Panc1 (cell line): Measurements from ENCODE around the gene SMCHD1.

Source experiments
- POLR2AphosphoS5 ChIP-seq: IDR thresholded peaks from 2 replicates; pipeline ENCODE4 v1.6.1; 2012; ENCODE audit warnings: mild to moderate bottlenecking, low read depth, low read length, moderate library complexity
- SIN3A ChIP-seq: IDR thresholded peaks from 2 replicates; pipeline ENCODE4 v1.6.1; 2012; ENCODE audit warnings: low read depth, mild to moderate bottlenecking, low read length, moderate library complexity, borderline replicate concordance; ENCODE audit not compliant: insufficient read depth
- TCF7L2 ChIP-seq: IDR thresholded peaks from 2 replicates; pipeline ENCODE4 v1.6.1; 2011; ENCODE audit warnings: mild to moderate bottlenecking, low read depth, low read length, inconsistent platforms
- TF ChIP-seq, protein P1 (sequence below), 2 experiments: IDR thresholded peaks; 2 replicates each; pipeline ENCODE4 v1.6.1; 2011 to 2012; ENCODE audit warnings: low read depth in 2 of 2, control low read depth in 1 of 2, low read length in 1 of 2, mild to moderate bottlenecking in 1 of 2, moderate library complexity in 1 of 2; ENCODE audit not compliant: insufficient read depth in 1 of 2
- TF ChIP-seq, protein P2 (sequence below): fragments of 450-650 bp; IDR thresholded peaks from 2 replicates; pipeline ENCODE4 v1.5.1; 2017; ENCODE audit warnings: mild to moderate bottlenecking

DNA sequence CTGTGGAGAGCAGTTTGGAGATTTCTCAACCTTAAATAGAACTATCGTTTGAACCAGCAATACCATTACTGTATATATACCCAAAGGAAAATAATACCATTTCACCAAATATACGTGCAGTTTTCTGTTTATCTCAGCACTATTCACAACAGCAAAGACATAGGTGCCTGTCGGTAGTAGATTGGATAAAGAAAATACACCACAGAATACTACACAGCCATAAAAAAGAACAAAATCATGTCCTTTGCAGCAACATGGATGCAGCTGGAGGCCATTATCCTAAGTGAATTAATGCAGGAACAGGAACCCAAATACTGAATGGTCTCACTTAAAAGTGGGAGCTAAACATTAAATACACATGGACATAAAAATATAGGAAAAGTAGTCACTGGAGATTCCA lies 81.3 kb downstream of the SMCHD1 start:
- TF ChIP-seq, protein P1, sequence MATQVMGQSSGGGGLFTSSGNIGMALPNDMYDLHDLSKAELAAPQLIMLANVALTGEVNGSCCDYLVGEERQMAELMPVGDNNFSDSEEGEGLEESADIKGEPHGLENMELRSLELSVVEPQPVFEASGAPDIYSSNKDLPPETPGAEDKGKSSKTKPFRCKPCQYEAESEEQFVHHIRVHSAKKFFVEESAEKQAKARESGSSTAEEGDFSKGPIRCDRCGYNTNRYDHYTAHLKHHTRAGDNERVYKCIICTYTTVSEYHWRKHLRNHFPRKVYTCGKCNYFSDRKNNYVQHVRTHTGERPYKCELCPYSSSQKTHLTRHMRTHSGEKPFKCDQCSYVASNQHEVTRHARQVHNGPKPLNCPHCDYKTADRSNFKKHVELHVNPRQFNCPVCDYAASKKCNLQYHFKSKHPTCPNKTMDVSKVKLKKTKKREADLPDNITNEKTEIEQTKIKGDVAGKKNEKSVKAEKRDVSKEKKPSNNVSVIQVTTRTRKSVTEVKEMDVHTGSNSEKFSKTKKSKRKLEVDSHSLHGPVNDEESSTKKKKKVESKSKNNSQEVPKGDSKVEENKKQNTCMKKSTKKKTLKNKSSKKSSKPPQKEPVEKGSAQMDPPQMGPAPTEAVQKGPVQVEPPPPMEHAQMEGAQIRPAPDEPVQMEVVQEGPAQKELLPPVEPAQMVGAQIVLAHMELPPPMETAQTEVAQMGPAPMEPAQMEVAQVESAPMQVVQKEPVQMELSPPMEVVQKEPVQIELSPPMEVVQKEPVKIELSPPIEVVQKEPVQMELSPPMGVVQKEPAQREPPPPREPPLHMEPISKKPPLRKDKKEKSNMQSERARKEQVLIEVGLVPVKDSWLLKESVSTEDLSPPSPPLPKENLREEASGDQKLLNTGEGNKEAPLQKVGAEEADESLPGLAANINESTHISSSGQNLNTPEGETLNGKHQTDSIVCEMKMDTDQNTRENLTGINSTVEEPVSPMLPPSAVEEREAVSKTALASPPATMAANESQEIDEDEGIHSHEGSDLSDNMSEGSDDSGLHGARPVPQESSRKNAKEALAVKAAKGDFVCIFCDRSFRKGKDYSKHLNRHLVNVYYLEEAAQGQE (IDR thresholded peaks at IDR 0.05; ENCODE audit: insufficient read depth in 1 of 2, low read depth in 2 of 2, low read length in 1 of 2) = no peak
- TF ChIP-seq, protein P2, sequence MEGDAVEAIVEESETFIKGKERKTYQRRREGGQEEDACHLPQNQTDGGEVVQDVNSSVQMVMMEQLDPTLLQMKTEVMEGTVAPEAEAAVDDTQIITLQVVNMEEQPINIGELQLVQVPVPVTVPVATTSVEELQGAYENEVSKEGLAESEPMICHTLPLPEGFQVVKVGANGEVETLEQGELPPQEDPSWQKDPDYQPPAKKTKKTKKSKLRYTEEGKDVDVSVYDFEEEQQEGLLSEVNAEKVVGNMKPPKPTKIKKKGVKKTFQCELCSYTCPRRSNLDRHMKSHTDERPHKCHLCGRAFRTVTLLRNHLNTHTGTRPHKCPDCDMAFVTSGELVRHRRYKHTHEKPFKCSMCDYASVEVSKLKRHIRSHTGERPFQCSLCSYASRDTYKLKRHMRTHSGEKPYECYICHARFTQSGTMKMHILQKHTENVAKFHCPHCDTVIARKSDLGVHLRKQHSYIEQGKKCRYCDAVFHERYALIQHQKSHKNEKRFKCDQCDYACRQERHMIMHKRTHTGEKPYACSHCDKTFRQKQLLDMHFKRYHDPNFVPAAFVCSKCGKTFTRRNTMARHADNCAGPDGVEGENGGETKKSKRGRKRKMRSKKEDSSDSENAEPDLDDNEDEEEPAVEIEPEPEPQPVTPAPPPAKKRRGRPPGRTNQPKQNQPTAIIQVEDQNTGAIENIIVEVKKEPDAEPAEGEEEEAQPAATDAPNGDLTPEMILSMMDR = no peak
- TF ChIP-seq POLR2AphosphoS5 = no peak
- no peak for TF ChIP-seq SIN3A
- TF ChIP-seq TCF7L2 = no peak
